ENCODE data around the gene CBY3.
"Not testable (repeated sequence)": the region's sequence is repeated elsewhere in the genome, so short reads cannot be mapped to it uniquely, and the experiment has no call there.

Gene CBY3

DNA sequence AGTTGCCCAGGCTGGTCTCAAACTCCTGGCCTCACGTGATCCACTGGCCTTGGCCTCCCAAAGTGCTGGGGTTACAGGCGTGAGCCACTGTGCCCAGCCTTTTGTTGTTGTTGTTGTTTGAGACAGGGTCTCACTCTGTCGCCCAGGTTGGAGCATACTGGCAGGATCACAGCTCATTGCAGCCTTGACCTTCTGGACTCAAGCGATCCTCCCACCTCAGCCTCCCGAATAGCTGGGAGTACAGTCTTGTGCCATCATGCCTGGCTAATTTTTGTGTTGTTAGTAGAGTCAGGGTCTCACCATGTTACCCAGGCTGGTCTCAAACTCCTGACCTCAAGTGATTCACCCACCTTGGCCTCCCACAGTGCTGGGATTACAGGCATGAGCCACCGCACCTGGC is 19.2 kb downstream of the CBY3 start:
- not testable (repeated sequence) for DNase-seq

DNA sequence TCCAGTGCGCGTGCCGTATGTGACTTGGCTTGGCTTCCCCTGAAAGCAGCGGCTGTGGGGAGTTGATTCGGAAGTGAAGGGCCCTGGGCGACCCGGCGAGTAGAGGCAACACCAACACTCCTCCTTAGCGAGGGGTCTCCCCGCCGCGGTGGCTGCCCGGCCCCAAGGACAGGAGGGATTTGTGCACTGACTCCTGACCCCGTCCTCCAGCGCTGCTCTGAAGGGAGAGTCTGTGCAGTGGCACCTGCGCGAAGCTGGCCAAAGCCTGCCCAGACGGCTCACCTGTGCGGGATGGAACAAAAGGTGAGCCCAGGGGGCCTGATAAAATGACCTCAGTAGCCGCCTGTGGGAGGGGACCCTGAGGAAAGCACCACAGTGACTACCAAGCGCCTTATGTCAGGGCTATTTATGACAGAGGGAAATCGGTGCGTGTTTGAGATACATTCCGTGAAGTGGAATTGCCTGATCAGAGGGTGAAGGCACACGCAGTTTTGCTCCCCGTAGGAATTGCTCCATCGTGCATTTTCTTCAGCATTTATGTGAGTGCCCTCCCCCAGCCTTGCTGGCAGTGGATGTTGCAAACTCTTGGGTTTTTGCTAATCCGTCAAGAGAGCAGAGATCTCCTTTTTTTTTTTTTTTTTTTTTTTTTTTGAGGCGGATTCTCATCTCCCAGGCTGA is 22.5 kb downstream of the CBY3 start:
- peak; percentile 43 for DNase-seq

DNA sequence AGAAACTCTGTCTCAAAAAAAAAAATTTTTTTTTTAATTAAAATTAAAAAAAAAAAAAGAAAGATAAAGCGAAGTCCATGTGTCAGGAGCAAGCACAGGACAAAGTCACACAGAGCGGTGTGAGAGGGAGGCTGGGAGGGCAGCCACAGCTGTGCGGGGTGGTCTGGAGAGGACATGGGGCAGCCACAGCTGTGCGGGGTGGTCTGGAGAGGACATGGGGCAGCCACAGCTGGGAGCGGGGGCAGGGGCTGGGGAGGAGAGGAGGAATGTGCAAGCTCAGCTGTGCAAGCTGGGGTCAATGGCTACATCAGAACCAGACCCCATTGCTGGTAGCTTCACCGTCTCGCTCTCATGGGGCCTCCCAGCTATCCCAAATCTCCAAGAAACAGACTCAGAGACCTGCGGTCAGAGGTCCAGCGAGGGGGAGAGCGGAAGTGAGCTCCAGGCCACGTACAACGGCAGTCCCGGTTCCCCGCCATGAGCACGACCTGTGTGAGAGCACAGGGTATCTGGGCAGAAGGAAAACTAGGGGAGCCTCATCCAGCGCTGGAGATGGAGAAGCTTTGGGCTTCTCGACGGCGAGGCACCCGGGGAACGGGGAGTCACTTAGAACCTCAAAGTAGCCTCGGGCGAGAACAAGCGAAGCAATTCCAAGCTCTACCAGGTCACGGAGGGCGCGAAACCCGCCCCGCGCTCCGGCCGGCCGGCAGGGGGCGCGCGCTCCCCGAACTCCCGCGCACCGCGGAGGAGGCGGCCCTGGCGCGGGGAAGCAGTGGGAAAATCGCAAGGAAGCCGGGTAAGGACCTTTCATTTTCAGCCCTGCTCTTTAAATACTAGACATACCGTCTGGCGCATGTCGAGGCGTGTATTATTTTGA is 23.3 kb downstream of the CBY3 start:
- not testable (repeated sequence) for DNase-seq

DNA sequence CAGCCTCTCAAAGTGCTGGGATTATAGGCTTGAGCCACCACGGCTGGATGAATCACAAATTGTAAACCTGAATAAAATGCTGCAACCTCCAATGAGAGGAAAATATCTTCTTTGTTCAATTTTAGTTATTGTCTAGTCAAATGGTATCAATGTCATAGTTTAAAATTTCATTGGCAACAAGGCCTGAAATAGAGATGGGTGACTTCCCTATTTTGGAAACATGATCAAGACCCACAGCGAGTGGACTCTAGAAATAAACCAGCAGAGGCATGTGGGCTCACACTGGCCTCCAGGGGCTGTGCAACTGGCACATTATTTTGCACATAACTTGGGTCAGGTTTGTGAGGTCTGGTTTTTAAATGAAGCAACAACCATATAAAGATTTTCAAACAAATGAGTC is 27.7 kb downstream of the CBY3 start:
- not testable (repeated sequence) for DNase-seq

DNA sequence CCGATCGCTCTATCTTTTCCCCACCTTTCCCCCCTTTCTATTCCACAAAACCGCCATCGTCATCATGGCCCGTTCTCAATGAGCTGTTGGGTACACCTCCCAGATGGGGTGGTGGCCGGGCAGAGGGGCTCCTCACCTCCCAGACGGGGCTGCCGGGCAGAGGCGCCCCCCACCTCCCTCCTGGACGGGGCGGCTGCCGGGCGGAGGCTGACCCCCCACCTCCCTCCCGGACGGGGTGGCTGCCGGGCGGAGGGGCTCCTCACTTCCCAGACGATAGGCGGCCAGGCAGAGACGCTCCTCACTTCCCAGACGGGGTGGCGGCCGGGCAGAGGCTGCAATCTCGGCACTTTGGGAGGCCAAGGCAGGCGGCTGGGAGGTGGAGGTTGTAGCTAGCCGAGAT is 30.6 kb downstream of the CBY3 start:
- not testable (repeated sequence) for DNase-seq

DNA sequence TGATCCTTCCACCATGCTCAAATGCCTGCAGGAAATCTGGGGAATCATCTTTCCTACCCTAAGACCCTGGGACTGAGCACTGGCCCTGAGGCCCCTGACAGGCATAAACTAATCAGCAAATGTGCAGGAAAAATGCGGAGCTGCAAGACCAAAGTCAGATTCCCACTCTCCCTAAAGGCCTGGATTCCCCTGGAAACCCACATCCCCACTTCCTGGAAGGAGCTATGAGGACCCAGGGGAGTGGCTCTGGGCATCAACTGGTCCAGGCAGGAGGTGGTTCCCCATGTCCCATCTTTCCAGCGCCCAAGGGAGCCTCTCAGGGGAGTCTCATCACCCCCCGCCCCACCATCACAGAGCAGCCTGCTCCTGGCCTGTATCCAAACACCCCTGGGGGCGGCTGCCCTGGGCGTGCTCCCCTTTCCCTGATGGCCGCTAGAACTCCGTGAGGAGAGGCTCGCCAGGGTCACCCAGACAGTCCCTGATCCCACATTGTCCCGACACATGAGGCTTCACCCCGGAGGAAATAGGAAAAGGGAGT is 31.6 kb downstream of the CBY3 start:
- not testable (repeated sequence) for DNase-seq

DNA sequence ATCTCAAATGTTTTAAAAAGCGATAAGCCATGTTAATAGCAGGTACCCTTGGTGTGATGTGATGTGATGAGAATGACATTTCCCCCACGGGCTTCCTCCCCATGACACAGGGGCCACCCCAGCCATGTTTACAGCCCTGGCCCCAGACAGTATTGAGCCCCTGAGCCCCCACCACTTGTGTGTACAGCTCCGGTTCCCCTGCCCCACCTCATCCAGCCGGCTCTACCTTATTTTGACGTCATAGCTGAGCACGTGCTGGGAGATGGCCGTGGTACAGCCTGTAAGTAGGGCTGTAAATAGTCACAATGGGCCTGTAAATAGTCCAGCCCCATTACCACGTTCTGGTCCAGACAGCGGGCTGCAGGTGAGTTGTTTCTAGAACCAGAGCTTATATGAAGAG is 32.4 kb downstream of the CBY3 start:
- no peak for DNase-seq

DNA sequence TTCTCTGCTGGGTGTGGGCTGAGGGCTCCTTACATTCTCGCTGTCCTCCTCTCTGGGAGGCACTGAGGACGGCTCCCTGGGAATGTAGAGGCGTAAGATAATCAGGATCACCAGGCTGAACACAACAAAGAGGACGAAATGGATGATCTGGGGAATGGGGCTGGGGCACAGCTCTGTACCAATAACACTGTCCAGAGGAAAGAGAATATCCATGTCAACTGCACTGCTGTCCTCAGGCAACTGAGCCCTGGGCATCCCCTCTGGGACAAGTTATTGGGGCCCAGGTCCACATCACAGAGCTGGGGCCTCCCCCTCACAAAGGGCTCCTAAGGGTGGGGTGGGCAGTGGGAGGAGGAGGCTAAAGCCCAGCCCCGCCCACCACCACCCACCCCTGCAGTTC is 36.1 kb downstream of the CBY3 start:
- not testable (repeated sequence) for DNase-seq

DNA sequence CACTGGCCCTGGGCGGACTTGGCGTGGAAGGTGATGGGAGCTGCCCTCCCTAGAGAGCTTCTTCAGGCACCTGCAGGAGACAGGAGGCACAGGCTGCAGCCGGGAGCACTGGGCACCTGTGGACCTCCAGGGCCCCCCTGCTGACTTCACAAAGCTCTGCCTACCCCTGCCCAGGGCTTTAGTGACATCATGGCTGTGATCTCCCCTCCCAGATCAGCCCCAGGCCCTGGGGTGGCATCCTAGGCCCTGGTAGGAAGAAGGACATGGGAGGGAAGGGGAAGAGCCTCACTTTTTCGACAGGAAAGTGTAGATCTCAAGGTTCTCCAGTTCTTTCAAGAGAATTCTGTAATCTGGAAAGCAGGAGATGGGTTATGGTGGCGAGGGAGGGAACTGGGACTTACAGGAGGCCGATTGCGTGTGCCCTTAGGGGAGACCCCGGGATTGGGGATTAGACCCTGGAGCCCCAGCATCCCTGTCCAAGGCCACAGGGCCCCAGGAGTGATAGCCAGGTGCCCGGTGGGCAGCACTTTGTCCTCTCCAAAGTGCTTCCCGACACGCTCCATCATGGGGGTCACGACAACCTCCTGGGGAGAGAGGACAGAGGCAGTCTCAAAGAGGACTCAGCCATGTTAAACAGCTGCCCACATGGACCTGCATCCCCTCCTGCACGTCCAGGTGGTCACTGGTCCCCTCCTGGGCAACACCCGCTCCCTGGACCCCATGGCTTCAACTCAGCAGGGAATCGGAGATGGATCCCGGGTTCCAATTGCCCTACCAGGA is 37.5 kb downstream of the CBY3 start:
- not testable (repeated sequence) for DNase-seq

DNA sequence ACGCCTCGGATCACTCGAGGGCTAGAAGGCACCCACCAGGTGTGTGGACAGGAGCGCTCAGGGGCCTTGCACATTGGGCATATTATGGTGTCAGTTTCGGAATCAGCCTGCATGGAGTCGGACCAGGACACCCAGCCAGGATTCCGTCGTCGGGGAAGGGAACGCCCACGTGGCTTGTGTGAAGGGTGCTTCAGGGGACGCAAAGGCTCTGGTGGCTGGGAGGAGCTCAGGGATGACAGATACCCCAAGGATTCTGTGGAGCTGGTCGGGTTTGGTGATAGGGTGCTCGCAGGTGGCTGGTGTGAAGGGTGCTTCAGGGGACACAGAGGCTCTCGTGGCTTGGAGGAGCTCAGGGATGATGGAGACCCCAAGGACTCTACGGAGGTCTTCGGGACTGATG is 38.2 kb downstream of the CBY3 start:
- DNase-seq = not testable (repeated sequence)

DNA sequence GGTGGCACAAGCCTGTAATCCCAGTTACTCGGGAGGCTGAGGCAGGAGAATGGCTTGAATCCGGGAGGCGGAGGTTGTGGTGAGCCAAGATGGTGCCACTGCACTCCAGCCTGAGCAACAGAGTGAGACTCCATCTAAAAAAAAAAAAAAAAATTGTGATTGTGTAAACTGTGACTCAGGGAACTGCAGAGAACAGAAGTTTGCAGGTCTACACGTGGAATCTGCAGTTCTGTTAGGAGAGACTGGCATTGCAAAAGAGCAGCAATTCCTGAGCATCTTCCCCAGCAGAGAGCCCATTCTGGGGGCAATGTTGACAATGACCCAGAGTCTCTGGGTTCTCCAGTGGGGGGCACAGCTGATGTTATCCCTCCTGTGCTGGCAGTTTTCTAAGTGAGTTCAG is 39.1 kb downstream of the CBY3 start:
- DNase-seq = not testable (repeated sequence)

DNA sequence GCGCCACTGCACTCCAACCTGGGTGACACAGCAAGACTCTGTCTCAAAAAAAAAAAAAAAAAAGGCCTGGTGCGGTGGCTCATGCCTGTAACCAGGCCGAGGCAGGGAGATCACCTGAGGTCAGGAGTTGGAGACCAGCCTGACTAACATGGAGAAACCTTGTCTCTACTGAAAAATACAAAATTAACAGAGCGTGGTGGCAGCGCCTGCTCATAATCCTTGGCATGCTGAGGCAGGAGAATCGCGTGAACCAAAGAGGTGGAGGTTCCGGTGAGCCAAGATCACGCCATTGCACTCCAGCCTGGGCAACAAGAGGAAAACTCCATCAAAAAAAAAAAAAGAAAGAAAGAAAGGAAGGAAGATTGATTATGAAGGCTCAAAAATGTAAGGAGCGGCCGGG is 41.5 kb downstream of the CBY3 start:
- DNase-seq = not testable (repeated sequence)

DNA sequence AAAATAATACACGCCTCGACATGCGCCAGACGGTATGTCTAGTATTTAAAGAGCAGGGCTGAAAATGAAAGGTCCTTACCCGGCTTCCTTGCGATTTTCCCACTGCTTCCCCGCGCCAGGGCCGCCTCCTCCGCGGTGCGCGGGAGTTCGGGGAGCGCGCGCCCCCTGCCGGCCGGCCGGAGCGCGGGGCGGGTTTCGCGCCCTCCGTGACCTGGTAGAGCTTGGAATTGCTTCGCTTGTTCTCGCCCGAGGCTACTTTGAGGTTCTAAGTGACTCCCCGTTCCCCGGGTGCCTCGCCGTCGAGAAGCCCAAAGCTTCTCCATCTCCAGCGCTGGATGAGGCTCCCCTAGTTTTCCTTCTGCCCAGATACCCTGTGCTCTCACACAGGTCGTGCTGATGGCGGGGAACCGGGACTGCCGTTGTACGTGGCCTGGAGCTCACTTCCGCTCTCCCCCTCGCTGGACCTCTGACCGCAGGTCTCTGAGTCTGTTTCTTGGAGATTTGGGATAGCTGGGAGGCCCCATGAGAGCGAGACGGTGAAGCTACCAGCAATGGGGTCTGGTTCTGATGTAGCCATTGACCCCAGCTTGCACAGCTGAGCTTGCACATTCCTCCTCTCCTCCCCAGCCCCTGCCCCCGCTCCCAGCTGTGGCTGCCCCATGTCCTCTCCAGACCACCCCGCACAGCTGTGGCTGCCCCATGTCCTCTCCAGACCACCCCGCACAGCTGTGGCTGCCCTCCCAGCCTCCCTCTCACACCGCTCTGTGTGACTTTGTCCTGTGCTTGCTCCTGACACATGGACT is 46.3 kb downstream of the CBY3 start:
- DNase-seq = not testable (repeated sequence)

DNA sequence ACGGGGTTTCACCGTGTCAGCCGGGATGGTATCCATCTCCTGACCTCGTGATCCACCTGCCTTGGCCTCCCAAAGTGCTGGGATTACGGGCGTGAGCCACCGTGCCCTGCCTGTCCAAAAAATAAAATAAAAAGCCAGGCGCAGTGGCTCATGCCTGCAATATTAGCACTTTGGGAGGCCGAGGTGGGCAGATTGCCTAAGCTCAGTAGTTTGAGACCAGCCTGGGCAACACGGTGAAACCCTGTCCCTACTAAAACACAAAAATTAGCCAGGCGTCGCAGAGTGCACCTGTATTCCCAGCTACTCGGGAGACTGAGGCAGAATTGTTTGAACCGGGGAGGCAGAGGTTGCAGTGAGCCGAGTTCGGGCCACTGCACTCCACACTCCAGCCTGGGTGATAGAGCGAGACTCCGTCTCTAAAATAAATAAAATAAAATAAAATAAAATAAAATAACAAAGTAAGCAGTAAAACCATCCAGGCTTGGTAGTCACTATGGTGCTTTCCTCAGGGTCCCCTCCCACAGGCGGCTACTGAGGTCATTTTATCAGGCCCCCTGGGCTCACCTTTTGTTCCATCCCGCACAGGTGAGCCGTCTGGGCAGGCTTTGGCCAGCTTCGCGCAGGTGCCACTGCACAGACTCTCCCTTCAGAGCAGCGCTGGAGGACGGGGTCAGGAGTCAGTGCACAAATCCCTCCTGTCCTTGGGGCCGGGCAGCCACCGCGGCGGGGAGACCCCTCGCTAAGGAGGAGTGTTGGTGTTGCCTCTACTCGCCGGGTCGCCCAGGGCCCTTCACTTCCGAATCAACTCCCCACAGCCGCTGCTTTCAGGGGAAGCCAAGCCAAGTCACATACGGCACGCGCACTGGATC is 47.1 kb downstream of the CBY3 start:
- not testable (repeated sequence) for DNase-seq
